H1 (cell line): ENCODE data around the gene COX14. TPM values are rescaled to one million over a fixed set of nuclear protein-coding genes. Genes with fewer than 3 reads are reported as not detected.
A peak's percentile ranks its signal among the peaks of the same experiment; 100 is the strongest.

ENCODE experiments used
- ASH2L ChIP-seq: fragments of 200-600, 300-600 bp; sonication (generic); IDR thresholded peaks from one replicate; pipeline ENCODE4 v1.7.1; 2017; ENCODE audit warnings: low read length
- CHD7 ChIP-seq: fragments of 300-600 bp; sonication (generic); IDR thresholded peaks from 2 replicates; pipeline ENCODE4 v1.7.1; 2012; ENCODE audit warnings: low read length, moderate library complexity, mild to moderate bottlenecking, inconsistent platforms; ENCODE audit not compliant: insufficient replicate concordance
- KDM5A ChIP-seq: fragments of 200-600 bp; IDR thresholded peaks from 2 replicates; pipeline ENCODE4 v1.7.1; 2012; ENCODE audit warnings: mild to moderate bottlenecking, low read length, inconsistent platforms, mixed read lengths
- polyA plus RNA-seq, 7 experiments: library from polyadenylated mRNA; depleted of rRNA in 3 of 7; stranded (reverse) in 5 of 7; unstranded in 2 of 7; fragments of >200 nt in 5 of 7; fragments of 200-250 nt in 2 of 7; gene quantifications; 1 replicate in 5 of 7; 2 replicates in 1 of 7; 4 replicates in 1 of 7; pipeline versions ENCODE4 v1.2.1 to v1.2.3, GENCODE V29; 2011 to 2013; ENCODE audit warnings: missing spikeins in 2 of 7, mixed read lengths in 2 of 7
- total RNA-seq: library from RNA; stranded (reverse); fragmentation: NEBNext Ultra II Directional; extraction: Animal tissue kit (Norgen Biotek cat#: 25700); gene quantifications from 2 replicates; pipeline ENCODE4 v1.2.1, GENCODE V29; 2021

Gene COX14
- total and polyA plus RNA-seq, 2 of the 8 experiments (the other 6 are each of a cell fraction or from before 2014, with no cell fraction given) = 40.1 to 102 TPM

GRCh38 chr12:50066402-50066801 is 45.6 kb upstream of the COX14 start (continued):
- TF ChIP-seq CHD7 = no peak
- TF ChIP-seq KDM5A = no peak
- TF ChIP-seq ASH2L = peak; percentile 21
